Measurements from ENCODE around the gene ANGEL2.
"Not testable (repeated sequence)": the region's sequence is repeated elsewhere in the genome, so short reads cannot be mapped to it uniquely, and the experiment has no call there.

The ANGEL2 gene

GRCh38 chr1:212974711-212975110, 41.0 kb downstream of the ANGEL2 start:
- no peak for DNase-seq

GRCh38 chr1:212973899-212974298, 41.8 kb downstream of the ANGEL2 start:
- no peak for DNase-seq

GRCh38 chr1:212973426-212973825, 42.2 kb downstream of the ANGEL2 start:
- no peak for DNase-seq

GRCh38 chr1:212971312-212971711, 44.4 kb downstream of the ANGEL2 start:
- no peak for DNase-seq

GRCh38 chr1:212970085-212970484, 45.6 kb downstream of the ANGEL2 start:
- DNase-seq: no peak

- DNase-seq: no peak
Measured at GRCh38 chr1:212968368-212968863, 47.3 kb downstream of the ANGEL2 start.

- no peak for DNase-seq
Measured at GRCh38 chr1:212967801-212968200, 47.9 kb downstream of the ANGEL2 start.

- no peak for DNase-seq
Measured at GRCh38 chr1:212966616-212967015, 49.1 kb downstream of the ANGEL2 start.

GRCh38 chr1:212964993-212965392, 50.7 kb downstream of the ANGEL2 start:
- DNase-seq: not testable (repeated sequence)

- no peak for DNase-seq
Measured at GRCh38 chr1:212964102-212964501, 51.6 kb downstream of the ANGEL2 start.

- DNase-seq: no peak
Measured at GRCh38 chr1:212962509-212962908, 53.2 kb downstream of the ANGEL2 start.

GRCh38 chr1:212960932-212961331, 54.7 kb downstream of the ANGEL2 start:
- no peak for DNase-seq

GRCh38 chr1:212959266-212960220, 56.1 kb downstream of the ANGEL2 start:
- no peak for DNase-seq

- DNase-seq: no peak
Measured at GRCh38 chr1:212958175-212958574, 57.5 kb downstream of the ANGEL2 start.

GRCh38 chr1:212957546-212957945, 58.1 kb downstream of the ANGEL2 start:
- no peak for DNase-seq

GRCh38 chr1:212955961-212956620, 59.6 kb downstream of the ANGEL2 start:
- DNase-seq: no peak

GRCh38 chr1:212955098-212955497, 60.6 kb downstream of the ANGEL2 start:
- DNase-seq: no peak

GRCh38 chr1:212954514-212954913, 61.2 kb downstream of the ANGEL2 start:
- no peak for DNase-seq

GRCh38 chr1:212953321-212953720, 62.3 kb downstream of the ANGEL2 start:
- DNase-seq: no peak

- DNase-seq: no peak
Measured at GRCh38 chr1:212952641-212952976, 63.1 kb downstream of the ANGEL2 start.

GRCh38 chr1:212951947-212952640, 63.6 kb downstream of the ANGEL2 start:
- DNase-seq: no peak

- peak in 1 of 2 donors; percentile 12 for DNase-seq
Measured at GRCh38 chr1:212951126-212951946, 64.3 kb downstream of the ANGEL2 start.
